Endothelial cell of umbilical vein (primary cell): Measurements from ENCODE around the gene PPFIA2. TPM values are rescaled to one million over a fixed set of nuclear protein-coding genes. Genes with fewer than 3 reads are reported as not detected.

ENCODE experiments used
- BruUV-seq: library from RNA; stranded (reverse); fragments of 400-500 nt; replicated peaks from 2 replicates; lab custom pipeline; 2021; lab: Mats Ljungman, UMichigan
- CTCF ChIA-PET: fragments of 300-600, 350-600 bp; sonication (Branson Sonifier 250); formaldehyde crosslinking; loops from one replicate; lab custom pipeline; 2021; ENCODE audit warnings: antibody characterized with exemption, inconsistent platforms; lab: Charles Lee
- POLR2A ChIA-PET: fragments of 300-600, 350-600 bp; sonication (Branson Sonifier 250); formaldehyde crosslinking; loops from one replicate; lab custom pipeline; 2021; ENCODE audit warnings: antibody characterized with exemption, inconsistent platforms; lab: Charles Lee
- DNase-seq: peaks from one replicate; pipeline ENCODE4 v3.0.0-alpha.2; 2011; ENCODE audit warnings: low read depth, low spot score
- FAIRE-seq: peaks from 2 replicates; lab custom pipeline; 2011; peaks lifted over from hg19 to GRCh38; lab: Jason Lieb, UNC
- H2AFZ ChIP-seq: 2 replicates; pipeline ENCODE4 v1.6.0; 2012; ENCODE audit warnings: low read depth, low read length, control low read depth, inconsistent platforms
- H3K27ac ChIP-seq: 2 replicates; pipeline ENCODE4 v1.5.1; 2011; ENCODE audit warnings: low read depth, mild to moderate bottlenecking, control low read depth, low read length, moderate library complexity; ENCODE audit not compliant: insufficient read depth
- H3K27me3 ChIP-seq, 2 experiments: 2 replicates each; pipeline versions ENCODE4 v1.6.0 to v1.6.1; 2011; ENCODE audit warnings: low read length in 2 of 2, mixed read lengths in 1 of 2; ENCODE audit not compliant: control insufficient read depth in 2 of 2, insufficient read depth in 2 of 2
- H3K36me3 ChIP-seq, 2 experiments: 2 replicates in 1 of 2; 3 replicates in 1 of 2; pipeline ENCODE4 v1.5.1; 2011; ENCODE audit warnings: low read length in 2 of 2, mild to moderate bottlenecking in 1 of 2, moderate library complexity in 1 of 2; ENCODE audit not compliant: control insufficient read depth in 2 of 2, insufficient read depth in 2 of 2; ENCODE audit errors: extremely low read depth in 1 of 2
- H3K4me1 ChIP-seq: 3 replicates; pipeline ENCODE4 v1.5.1; 2011; ENCODE audit warnings: mild to moderate bottlenecking, low read length; ENCODE audit not compliant: control insufficient read depth, insufficient read depth; ENCODE audit errors: extremely low read depth
- H3K4me2 ChIP-seq: 2 replicates; pipeline ENCODE4 v1.6.1; 2011; ENCODE audit warnings: low read length, control low read depth, mixed read lengths; ENCODE audit not compliant: insufficient read depth
- H3K4me3 ChIP-seq, 3 experiments: fragments of 200-600 bp in 1 of 3; sonication (generic), shearing (Covaris generic) in 1 of 3; replicated peaks in 1 of 3; 2 replicates each; pipeline ENCODE4 v1.5.1; 2011 to 2016; ENCODE audit warnings: control low read depth in 3 of 3, low read length in 3 of 3, mild to moderate bottlenecking in 2 of 3, inconsistent platforms in 1 of 3, low read depth in 1 of 3, moderate library complexity in 1 of 3; ENCODE audit not compliant: insufficient read depth in 1 of 3
- H3K79me2 ChIP-seq: 2 replicates; pipeline ENCODE4 v1.6.0; 2012; ENCODE audit warnings: low read length, inconsistent platforms; ENCODE audit not compliant: control insufficient read depth, insufficient read depth
- H3K9ac ChIP-seq: replicated peaks from 2 replicates; pipeline ENCODE3; 2011; ENCODE audit warnings: low read length, control low read depth; ENCODE audit not compliant: insufficient read depth; ENCODE audit errors: extremely low read depth
- H3K9me1 ChIP-seq: replicated peaks from 3 replicates; pipeline ENCODE4 v1.6.0; 2011; ENCODE audit warnings: mild to moderate bottlenecking, low read length; ENCODE audit not compliant: control insufficient read depth, insufficient read depth; ENCODE audit errors: extremely low read depth
- H3K9me3 ChIP-seq: replicated peaks from 2 replicates; pipeline ENCODE4 v1.5.1; 2012; ENCODE audit warnings: low read length, inconsistent platforms; ENCODE audit not compliant: control insufficient read depth, insufficient read depth
- H4K20me1 ChIP-seq: replicated peaks from 2 replicates; pipeline ENCODE3; 2011; ENCODE audit warnings: mild to moderate bottlenecking, low read length; ENCODE audit not compliant: control insufficient read depth, insufficient read depth; ENCODE audit errors: extremely low read depth
- CTCF ChIP-seq, 2 donors: IDR thresholded peaks; 1 replicate in 1 of 2; 2 replicates in 1 of 2; pipeline ENCODE4 v1.5.1; 2011; ENCODE audit warnings: low read length in 2 of 2, mild to moderate bottlenecking in 2 of 2, moderate library complexity in 2 of 2, control low read depth in 1 of 2, inconsistent platforms in 1 of 2, low read depth in 1 of 2; ENCODE audit not compliant: insufficient read depth in 1 of 2; ENCODE audit errors: extremely low read depth in 1 of 2
- EZH2 ChIP-seq: IDR thresholded peaks from 2 replicates; pipeline ENCODE4 v1.6.1; 2012; ENCODE audit warnings: borderline replicate concordance, low read depth, mild to moderate bottlenecking, moderate library complexity, low read length, inconsistent platforms; ENCODE audit not compliant: severe bottlenecking
- FOS ChIP-seq: IDR thresholded peaks from 2 replicates; pipeline ENCODE4 v1.6.1; 2011; ENCODE audit warnings: mild to moderate bottlenecking, low read length, moderate library complexity, borderline replicate concordance; ENCODE audit not compliant: insufficient read depth
- GATA2 ChIP-seq: IDR thresholded peaks from 2 replicates; pipeline ENCODE4 v1.7.0; 2011; ENCODE audit warnings: low read depth, mild to moderate bottlenecking, moderate library complexity, mixed read lengths, low read length; ENCODE audit not compliant: insufficient read length, insufficient read depth
- JUN ChIP-seq: IDR thresholded peaks from 2 replicates; pipeline ENCODE4 v1.6.1; 2011; ENCODE audit warnings: borderline replicate concordance, low read depth; ENCODE audit not compliant: insufficient read length, insufficient read depth
- MYC ChIP-seq: IDR thresholded peaks from one replicate; pipeline ENCODE4 v1.6.1; 2011; ENCODE audit warnings: mild to moderate bottlenecking, low read depth, low read length
- POLR2A ChIP-seq: IDR thresholded peaks from 2 replicates; pipeline ENCODE4 v1.6.1; 2012; ENCODE audit warnings: low read depth, mild to moderate bottlenecking, control low read depth, low read length
- POLR2AphosphoS5 ChIP-seq: IDR thresholded peaks from 2 replicates; pipeline ENCODE4 v1.6.1; 2012; ENCODE audit warnings: low read depth, mild to moderate bottlenecking, control low read depth, low read length, moderate library complexity; ENCODE audit not compliant: insufficient read depth
- dilution Hi-C: fragments of 300-500 bp; cut with MboI; formaldehyde crosslinking; loops from one replicate; pipeline ENCODE4 v1.15.0; 2019; ENCODE audit warnings: low sequenced_read_pairs; ENCODE audit not compliant: extremely low pct_ligation_motif_present
- intact Hi-C: fragments of 100-400 bp; cut with micrococcal nuclease; formaldehyde crosslinking; loops from one replicate; pipeline ENCODE4 v1.10.0; 2022
- polyA plus RNA-seq, 4 experiments: library from polyadenylated mRNA; depleted of rRNA in 3 of 4; stranded (reverse) in 3 of 4; unstranded in 1 of 4; fragments of >200 nt; gene quantifications; 2 replicates each; pipeline versions ENCODE4 v1.2.1 to v1.2.3, GENCODE V29; 2011 to 2012; ENCODE audit warnings: missing spikeins in 1 of 4
- total RNA-seq: library from RNA; stranded (reverse); gene quantifications from 2 replicates; pipeline ENCODE4 v1.2.3, GENCODE V29; 2021
- TF ChIP-seq, protein P1 (sequence below): IDR thresholded peaks from 2 replicates; pipeline ENCODE4 v1.6.1; 2011; ENCODE audit not compliant: insufficient read depth, insufficient read length

The PPFIA2 gene
- total and polyA plus RNA-seq, 2 donors (not counting 3 experiments of a cell fraction or from before 2014, with no cell fraction given) = not detected

- CTCF ChIA-PET = no interaction called here
- no peaks in the 10 kb centered on the region for H4K20me1 ChIP-seq
- no peak overlapping the region for H3K27ac ChIP-seq
- POLR2A ChIA-PET = no interaction called here
- DNase-seq = no peak
- no TSS peak for BruUV-seq
- H3K4me3 ChIP-seq = no peak overlapping the region
- peaks cover 2% of the 10 kb centered on the region for H3K4me1 ChIP-seq
- no peak for TF ChIP-seq EZH2
- H3K9ac ChIP-seq = no peak overlapping the region
- intact Hi-C loops (no loop called here), dilution Hi-C loops (no loop called here)
- no peaks in the 10 kb centered on the region for H3K79me2 ChIP-seq
- no peaks in the 10 kb centered on the region for H3K27me3 ChIP-seq
- H3K36me3 ChIP-seq = no peaks in the 10 kb centered on the region
- H2AFZ ChIP-seq = no peak overlapping the region
- no peak for FAIRE-seq
- no peaks in the 10 kb centered on the region for H3K9me1 ChIP-seq
- no peak overlapping the region for H3K4me2 ChIP-seq
- H3K9me3 ChIP-seq = no peaks in the 10 kb centered on the region
Observed at GRCh38 chr12:81253360-81253759, 505.8 kb downstream of the PPFIA2 start.

DNA sequence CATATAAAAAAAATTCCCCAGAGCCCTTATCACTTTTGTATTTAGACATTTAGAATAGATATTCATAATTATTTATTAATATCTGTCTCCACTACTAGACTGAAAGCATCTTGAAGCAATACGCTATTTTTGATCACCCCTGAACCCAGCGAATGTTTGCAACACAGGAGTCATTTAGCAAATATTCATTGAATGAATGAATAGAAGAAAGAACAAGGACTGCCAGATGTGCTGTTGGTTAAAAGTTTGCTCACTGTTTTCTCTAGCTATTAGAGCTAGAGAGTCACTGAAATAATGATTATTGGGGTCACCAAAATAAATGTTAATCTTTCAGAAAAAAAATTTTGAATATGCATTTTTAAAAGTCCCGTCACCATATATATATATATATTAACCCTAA lies 506.9 kb downstream of the PPFIA2 start:
- no peaks in the 10 kb centered on the region for H3K9me3 ChIP-seq
- no peak overlapping the region for H2AFZ ChIP-seq
- ChIA-PET POLR2A (no interaction called here), CTCF (interaction anchor here (1.9 kb wide), 1 partner anchor 415 kb away, joined by 5 read pairs; no protein-coding TSS in a partner anchor)
- dilution Hi-C loops = no loop called here
- H3K4me3 ChIP-seq = no peak overlapping the region
- H3K36me3 ChIP-seq = no peaks in the 10 kb centered on the region
- TF ChIP-seq JUN = no peak
- TF ChIP-seq CTCF (IDR thresholded peaks at IDR 0.05; ENCODE audit: extremely low read depth in 1 of 2, insufficient read depth in 1 of 2, low read depth in 1 of 2, low read length in 2 of 2) = no peak
- no peak for TF ChIP-seq MYC
- TF ChIP-seq, protein P1, sequence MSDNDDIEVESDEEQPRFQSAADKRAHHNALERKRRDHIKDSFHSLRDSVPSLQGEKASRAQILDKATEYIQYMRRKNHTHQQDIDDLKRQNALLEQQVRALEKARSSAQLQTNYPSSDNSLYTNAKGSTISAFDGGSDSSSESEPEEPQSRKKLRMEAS = no peak
- no peak for TF ChIP-seq POLR2AphosphoS5
- TF ChIP-seq POLR2A = no peak
- TF ChIP-seq EZH2 = no peak
- no peak for TF ChIP-seq GATA2
- TF ChIP-seq FOS = no peak
- no TSS peak for BruUV-seq
- H3K4me1 ChIP-seq = peaks cover 2% of the 10 kb centered on the region
- no peaks in the 10 kb centered on the region for H3K27me3 ChIP-seq
- DNase-seq = no peak
- H3K79me2 ChIP-seq = no peaks in the 10 kb centered on the region
- no peak overlapping the region for H3K9ac ChIP-seq
- no peaks in the 10 kb centered on the region for H3K9me1 ChIP-seq
- intact Hi-C loops = no loop called here
- no peak overlapping the region for H3K4me2 ChIP-seq
- FAIRE-seq = no peak
- H3K27ac ChIP-seq = no peak overlapping the region
- H4K20me1 ChIP-seq = no peaks in the 10 kb centered on the region
